ENCODE measurements around the gene AZU1.

The AZU1 gene

GRCh38 chr19:803099-803561, 24.5 kb upstream of the AZU1 start:
- H3K4me3 ChIP-seq (ENCODE audit: low read length) = no peak overlapping the region

GRCh38 chr19:803686-804418, 23.8 kb upstream of the AZU1 start:
- no peak overlapping the region for H3K4me3 ChIP-seq (ENCODE audit: low read length)
- no peak for TF ChIP-seq CTCF (conservative IDR thresholded peaks at IDR 0.05; ENCODE audit: low read depth, low read length)
- no peak for DNase-seq (ENCODE audit: low read depth)

More at GRCh38 chr19:803099-803561, 24.5 kb upstream of the AZU1 start:
- no peak for TF ChIP-seq CTCF (conservative IDR thresholded peaks at IDR 0.05; ENCODE audit: low read depth, low read length)
- DNase-seq (ENCODE audit: low read depth) = no peak

GRCh38 chr19:804419-805165, 23.0 kb upstream of the AZU1 start:
- no peak for DNase-seq (ENCODE audit: low read depth)
- H3K4me3 ChIP-seq (ENCODE audit: low read length) = no peak overlapping the region
- no peak for TF ChIP-seq CTCF (conservative IDR thresholded peaks at IDR 0.05; ENCODE audit: low read depth, low read length)

- no peak for TF ChIP-seq CTCF (conservative IDR thresholded peaks at IDR 0.05; ENCODE audit: low read depth, low read length)
- no peak for DNase-seq (ENCODE audit: low read depth)
- no peak overlapping the region for H3K4me3 ChIP-seq (ENCODE audit: low read length)
These were observed 22.5 kb upstream of the AZU1 start for GRCh38 chr19:805166-805551.

GRCh38 chr19:805600-806550, 21.8 kb upstream of the AZU1 start:
- no peak overlapping the region for H3K4me3 ChIP-seq (ENCODE audit: low read length)
- DNase-seq (ENCODE audit: low read depth) = no peak
- TF ChIP-seq CTCF (conservative IDR thresholded peaks at IDR 0.05; ENCODE audit: low read depth, low read length) = no peak

GRCh38 chr19:806815-807421, 20.7 kb upstream of the AZU1 start:
- no peak for DNase-seq (ENCODE audit: low read depth)
- H3K4me3 ChIP-seq (ENCODE audit: low read length) = no peak overlapping the region
- no peak for TF ChIP-seq CTCF (conservative IDR thresholded peaks at IDR 0.05; ENCODE audit: low read depth, low read length)
